HG03095 (cell line): ENCODE results near the gene CD48.
A peak's percentile ranks its signal among the peaks of the same experiment; 100 is the strongest.

Source experiments
- ATAC-seq: cut with Tn5 transposase; IDR thresholded peaks from one replicate; pipeline ENCODE4 v1.9.1; 2021; ENCODE audit warnings: moderate library complexity; ENCODE audit not compliant: unreplicated experiment

Gene CD48

DNA sequence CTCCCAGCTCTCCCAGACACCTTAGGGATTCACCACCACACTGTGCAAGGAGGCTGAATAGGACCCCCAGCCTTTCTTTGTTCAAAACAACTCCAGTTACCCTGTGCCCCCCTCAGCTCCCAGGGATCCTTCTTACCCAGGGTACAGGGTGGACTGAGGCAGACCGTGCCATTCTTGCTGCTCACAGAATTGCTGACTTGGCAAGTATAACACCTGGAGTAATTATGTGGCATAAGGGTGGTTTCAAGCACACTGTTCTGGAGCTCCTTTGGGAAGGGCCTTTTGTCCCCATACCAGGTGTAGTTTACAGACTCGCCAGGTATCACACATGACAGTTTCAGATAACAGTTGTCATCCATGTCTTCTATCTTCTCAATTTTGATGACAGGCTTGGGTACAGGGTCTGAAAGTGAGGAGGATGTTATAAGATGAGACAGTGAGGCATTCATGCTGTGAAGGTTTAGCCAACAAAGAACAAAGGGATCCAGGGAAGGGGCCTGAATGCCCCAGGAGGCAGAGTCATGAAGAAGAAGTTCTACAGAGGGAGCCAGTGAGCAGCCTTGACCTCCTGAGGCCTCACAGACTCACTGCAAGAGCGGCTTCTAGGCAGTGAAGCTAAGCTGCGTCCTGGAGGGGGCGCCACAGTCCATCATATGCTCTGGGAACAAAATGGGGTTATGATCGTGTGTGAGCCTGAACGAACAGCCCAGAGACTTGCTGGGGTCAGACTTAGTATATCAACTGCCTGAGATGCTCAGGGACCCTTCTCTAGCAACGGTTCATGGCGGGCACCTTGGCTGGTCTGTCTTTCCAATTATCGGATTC, 30.3 kb downstream of the CD48 start:
- no peak for ATAC-seq

DNA sequence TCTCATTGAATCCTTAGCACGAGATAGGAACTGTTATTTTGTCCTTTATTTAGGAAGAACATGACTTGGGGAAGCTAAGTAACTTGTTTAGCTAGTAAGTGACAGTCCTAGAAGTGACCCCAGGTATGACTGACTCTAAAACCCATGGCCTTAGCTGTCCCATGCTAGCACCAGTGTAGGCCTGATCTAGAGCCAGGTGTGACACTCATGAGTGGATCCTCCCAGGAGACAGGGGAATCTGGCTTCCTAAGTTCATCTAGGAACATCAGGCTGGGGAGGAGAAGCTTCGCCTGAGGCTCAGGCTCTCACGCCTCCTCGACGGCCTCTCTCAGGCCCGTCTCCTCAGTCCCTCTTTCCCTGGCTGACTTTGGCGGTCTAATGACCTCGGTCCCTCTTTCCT, 31.2 kb downstream of the CD48 start:
- no peak for ATAC-seq

DNA sequence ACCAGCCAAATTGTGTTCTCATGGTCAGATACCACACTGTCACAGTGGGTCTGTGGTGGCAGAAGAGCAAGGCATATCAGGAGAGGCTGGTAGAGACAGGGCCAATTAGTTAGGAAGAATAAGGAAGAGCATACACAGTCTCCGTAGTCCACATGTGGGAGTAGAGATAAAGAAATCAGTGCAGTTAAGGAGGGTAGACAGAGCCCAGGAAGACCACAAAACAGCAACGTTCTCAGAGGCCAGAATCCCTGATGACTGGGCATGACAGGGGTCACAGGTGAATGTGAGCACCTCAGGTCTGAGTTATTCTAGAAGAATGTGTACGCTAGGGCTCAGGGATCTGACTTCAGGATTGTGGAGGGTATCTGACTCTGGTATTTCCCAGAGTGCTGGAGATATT, 31.7 kb downstream of the CD48 start:
- no peak for ATAC-seq

DNA sequence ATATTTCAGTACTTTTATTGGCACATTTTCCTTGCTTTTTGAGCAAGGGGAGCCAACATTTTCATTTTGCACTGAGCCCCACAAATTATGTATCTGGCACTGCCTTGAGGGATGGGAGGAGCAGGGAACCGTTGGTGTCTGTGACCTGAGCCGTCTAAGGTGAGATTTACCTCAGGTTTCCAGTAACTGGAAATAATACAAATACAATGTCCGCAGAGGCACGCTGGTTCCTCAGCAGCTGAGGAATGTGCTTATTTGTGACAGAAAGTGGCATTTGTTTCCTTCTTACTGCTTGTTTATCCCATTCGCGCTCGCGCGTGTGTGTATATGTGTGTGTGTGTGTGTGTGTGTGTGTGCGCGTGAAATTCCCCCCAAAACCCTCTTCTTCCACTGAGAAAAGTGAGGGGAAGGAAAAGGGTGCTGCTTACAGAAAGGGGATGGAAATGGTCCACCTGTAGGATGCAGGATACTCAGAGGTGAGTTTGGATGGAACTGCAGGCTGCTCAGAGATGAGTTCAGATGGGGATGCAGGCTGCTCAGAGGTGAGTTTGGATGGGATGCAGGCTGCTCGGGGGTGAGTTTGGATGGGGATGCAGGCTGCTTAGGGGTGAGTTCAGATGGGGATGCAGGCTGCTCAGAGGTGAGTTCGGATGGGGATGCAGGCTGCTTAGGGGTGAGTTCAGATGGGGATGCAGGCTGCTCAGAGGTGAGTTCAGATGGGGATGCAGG, 34.6 kb downstream of the CD48 start:
- ATAC-seq, result no peak

DNA sequence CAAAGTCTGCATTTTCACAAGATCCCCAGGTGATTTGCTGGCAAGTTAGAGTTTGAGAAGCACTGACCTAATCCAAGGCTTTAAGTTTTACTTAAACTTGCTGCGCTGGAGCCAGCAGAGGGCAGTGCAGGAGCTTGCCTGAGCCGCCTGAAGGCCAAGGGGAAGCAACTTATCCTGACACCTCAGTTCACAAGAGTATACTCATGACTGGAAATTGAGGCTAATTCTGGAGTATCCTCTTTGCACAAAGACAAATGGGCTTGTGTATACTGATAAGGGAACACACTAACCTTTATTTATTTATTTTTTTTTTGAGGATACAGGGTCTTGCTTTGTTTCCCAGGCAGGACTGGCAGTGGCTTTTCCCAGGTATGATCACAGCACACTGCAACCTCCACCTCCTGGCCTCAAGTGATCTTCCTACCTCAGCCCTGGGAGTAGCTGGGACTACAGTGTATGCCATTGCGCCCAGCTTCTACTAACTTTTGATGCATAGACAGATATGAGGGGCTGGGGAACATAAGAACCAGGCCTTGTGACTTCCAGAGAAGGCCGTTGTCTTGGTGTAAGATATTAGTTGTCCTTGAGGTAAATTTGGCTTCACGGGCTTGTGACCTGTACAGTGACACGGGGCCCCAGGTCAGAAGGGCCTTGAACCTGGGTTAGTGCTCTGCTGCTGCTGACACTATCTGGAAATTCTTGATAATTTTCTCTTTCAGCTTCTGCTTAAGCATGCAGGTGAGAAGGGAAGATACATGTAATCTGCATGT, 35.8 kb downstream of the CD48 start:
- peak; percentile 48 for ATAC-seq

DNA sequence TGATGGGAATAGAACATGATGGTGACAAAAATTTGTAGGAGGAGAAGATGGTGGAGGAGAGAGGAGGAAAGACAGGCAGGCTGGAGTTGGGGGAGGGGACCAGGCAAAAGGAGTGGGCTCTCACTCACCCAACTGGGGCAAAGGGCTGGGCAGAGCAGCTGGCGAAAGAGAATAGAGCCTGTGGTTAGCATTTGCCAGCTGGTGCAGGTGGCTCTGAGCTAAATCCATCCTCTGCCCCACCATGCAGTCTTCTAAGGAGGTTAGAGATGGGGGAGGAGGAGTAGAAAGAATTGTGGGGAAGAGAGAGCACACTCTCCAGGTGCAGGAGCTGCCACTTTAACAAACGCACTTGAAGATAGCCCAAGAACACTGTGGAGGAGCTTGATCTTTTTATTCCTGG, 37.2 kb downstream of the CD48 start:
- ATAC-seq, result no peak

DNA sequence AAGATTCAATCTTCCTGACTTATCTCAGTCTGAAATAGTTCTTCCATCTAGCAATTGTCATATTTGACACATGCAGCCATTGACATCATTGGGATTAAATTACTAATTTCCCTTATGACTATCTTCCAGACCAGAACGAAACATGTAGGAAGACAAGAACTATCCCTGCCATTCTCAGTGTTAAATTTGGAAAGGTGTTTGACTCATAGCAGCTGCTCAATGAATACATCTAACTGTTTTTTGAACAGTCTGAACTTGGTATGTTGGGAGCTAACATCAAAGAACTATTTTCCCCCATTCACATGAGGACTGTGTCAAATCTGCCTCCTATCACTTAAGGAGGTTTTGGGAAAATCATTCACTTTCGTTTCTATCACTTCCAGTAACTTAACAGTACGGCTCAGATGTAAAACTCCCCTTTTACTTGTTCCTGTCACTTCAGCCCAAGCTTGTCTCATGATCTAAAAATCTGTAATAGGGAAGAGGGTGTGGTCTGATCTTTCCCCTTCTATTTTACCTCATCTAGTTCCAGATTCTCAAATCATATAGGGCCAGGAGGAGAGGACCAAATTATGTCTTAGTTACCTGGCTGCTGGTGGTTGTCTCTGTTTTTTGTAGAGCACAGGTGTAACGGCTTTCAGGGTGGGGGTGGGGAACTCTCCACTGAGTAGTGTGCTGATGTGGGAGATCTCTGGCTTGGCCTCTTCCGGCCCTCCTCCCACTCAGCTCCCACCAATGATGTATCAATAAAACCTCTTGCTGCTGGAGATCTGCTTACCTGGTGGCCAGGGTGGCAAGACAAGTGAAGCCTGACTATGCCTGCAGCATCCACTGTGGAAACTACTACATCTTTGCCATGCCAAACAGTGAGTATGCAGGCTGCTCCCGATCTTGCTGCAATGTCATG, 38.6 kb downstream of the CD48 start:
- ATAC-seq, result no peak

DNA sequence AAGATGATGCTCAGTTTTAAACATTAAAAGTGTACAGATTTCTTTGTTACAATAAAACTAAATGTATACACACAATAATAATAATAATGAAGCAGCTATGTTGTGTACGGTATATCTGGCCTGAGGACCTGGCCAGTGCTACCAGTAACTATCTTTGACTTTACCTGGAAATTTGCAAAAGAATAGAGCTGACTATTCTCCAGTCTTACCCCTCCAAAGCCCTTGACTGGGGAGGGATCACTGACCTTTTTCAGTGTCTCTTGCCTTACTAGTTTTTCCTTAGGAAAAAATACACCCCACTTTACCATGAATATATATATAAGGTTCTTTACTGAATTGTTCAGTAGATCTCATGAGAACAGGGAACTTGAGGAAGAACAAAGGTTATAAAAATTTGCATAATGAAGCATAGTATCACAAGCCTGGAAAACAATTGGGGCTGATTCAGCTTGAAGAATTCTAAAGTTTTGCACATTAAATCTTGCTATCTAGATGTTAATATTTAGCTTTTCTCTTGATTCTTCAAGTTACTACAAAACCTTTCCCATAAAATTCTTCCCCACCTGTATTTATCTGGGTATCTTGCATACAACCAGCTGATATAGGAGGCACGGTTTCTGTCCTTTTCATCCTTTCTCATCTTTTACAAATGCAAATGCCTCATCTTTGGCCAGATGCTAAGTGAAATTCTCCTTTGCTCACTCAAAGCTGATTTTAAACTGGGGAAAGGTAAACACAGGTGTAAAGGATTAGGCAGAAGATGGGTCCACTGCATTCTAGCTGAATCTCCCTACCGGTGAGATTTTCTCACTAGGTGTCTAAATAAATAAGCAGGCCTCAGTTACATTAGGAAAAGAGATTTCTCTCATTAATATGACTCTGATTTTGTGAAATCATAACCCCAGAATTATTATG, 39.8 kb downstream of the CD48 start:
- no peak for ATAC-seq

DNA sequence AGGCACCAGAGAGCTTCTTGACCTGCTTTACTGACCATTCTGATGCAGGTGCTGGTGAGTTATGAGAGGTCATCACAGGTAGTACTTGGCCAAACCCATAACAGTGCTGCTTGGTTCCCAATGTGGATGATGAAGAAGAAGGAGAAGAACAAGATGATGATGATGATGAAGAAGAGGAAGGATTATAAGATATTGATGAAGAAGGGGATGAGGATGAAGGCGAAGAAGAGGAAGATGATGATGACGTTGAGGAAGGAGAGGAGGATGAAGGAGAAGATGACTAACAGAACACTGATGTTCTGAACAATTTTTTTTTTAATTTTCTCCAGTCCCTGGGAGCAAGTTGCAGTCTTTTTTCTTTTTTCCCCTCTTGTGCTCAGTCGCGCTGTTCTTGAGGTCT, 40.9 kb downstream of the CD48 start:
- no peak for ATAC-seq

DNA sequence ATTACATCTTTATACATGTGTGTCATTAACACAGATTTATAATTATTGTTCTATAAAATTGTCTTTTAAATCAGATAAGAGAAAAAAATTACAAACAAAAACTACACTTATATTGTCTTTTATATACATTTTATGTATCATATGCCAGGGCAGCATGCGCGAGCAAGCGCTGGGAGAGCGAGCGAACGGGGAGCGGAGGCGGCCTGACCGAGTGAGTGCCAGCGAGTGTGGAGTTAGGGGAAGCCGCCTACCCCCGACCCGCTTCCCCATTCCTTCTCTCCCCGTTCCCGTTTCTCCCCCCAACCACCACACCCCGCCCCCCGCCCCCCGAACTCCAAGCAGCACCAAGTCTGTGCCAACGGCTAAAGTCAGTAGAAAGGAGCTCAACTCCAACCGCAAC, 41.8 kb downstream of the CD48 start:
- ATAC-seq, result no peak

DNA sequence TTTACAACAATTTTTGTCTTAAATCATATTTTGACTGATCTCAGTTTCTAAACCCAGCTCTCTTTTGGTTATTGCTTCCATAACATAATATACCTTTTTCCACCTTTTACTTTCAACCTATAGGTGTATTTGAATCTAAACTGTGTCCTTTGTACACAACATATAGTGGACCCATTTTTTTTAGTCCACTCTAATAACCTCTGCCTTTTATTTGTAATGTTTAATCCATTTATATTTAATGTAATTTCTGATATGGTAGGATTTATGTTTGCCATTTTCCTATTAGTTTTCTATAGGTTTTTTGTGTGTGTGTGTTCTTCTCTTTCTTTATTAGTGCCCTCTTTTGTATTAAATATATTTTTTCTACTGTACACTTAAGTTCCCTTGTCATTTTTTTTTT, 42.3 kb downstream of the CD48 start:
- no peak for ATAC-seq

DNA sequence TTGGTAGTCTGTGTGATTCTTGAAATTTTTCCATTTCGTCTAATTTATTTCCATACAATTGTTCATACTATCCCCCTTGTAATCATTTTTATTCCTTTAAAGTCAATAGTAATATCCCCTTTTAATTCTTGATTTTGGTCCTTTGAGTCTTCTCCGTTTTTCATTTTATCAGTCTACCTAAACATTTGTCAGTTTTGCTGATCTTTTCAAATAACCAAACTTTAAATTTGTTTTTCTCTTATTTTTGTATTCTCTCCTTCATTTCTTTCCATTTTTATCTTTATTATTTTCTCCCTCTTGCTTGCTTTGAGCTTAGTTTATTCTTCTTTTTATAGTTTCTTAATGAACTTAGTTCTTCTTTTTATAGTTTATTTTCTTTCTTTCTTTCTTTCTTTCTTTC, 43.7 kb downstream of the CD48 start:
- no peak for ATAC-seq

DNA sequence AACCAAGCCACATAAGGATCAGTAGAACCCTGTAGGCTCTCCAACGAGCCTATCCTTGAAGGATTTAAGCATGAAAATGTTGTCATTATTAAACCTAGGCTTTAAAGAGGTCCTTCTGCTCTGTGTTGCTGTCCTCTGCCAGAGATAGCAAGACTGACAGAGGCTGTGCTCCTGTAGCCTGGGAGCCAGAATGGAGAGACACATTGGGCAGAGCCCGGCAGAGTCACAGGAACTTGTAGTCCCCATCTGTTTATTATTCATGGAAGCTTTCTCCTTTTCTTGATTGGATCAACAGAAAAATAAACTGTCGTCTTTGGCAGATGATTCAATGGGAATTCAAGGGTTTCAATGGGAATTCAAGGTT, 45.6 kb downstream of the CD48 start:
- no peak for ATAC-seq

DNA sequence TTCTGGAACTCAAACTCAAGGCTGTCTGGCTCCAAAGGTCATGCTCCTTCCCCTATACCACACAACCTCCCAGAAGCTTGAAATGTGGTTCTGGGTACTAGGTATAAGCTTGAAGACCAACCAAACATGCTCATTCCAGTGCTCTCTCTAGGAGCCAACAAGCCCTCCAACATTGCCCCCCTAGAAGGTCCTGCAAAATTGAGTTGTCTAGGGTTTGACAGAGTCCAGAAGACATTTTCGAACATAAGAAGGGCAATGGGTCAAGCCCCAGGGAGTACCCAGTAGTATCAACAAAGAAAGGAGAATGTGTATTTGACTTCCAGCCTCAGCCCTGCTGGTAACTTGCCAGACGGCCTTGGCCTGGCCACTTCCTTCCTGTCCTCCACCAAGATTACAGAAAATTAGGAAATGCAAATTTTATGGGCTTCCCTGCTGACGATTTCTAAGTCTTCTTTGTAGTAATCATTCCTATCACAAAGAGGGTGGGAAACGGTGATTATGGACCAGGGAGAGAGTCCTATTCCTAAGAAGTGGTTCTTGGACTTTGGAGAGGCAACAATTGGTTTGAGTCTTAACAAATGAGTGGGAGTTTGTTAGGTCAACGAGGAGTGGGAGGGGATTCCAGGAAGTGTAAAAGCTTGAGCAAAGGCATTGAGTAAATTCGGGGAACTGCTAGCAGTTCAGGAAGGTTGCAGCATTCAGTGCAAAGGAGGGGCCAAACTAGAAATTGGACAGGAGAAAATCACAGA, 46.1 kb downstream of the CD48 start:
- ATAC-seq, result no peak

DNA sequence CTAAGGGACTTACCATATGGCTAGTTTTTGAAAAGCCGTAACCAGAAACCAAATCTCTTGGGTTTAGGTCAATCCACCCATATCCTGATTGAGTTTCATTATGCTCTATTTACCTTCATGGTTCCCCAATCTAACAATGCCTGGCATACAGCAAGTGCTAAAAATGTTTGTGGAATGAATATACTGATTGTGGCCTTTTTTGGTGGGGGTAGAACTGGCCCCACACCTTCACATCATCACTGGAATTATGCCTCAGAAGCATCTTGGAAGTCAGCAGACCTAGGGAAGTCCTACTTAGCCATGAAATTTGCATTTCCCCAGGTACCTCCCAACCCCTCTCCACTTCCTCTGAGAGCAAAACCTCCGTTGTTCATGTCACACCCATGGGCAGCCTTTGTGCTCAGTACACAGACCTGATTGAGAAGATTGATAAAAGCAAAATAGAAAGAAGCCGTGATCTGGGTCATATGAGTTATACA, 47.0 kb downstream of the CD48 start:
- no peak for ATAC-seq

DNA sequence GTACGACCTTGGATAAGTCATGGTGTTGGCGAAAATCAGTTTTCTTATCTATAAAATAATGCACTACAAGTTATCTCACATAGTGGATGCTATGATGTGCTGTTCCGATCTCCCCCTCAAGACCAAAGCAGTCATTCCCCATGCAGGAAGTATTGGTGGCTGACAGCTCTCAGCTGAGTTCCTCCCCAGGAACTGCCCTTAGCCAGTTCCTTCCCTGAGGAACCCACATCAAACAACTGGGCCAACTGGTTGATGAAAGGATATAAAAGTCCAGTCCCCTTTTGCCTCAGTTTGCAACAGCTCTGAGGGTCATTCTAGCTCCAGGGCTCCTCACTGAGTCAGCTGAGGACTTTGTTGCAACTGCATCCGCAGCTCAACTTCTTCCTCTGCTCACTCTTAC, 48.7 kb downstream of the CD48 start:
- ATAC-seq, result no peak

DNA sequence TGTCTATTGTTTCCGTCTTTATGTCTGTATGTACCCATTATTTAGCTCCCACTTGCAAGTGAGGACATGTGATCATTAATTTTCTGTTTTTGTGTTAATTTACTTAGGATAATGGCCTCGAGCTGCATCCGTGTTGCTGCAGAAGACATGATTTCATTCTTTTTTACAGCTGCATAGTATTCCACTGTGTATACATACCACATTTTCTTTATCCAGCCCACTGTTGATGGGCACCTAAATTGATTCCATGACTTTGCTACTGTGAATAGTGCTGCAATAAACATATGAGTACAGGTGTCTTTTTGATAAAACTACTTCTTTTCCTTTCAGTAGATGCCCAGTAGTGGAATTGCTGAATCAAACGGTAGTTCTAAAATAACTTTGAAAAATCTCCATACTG, 52.1 kb downstream of the CD48 start:
- no peak for ATAC-seq

DNA sequence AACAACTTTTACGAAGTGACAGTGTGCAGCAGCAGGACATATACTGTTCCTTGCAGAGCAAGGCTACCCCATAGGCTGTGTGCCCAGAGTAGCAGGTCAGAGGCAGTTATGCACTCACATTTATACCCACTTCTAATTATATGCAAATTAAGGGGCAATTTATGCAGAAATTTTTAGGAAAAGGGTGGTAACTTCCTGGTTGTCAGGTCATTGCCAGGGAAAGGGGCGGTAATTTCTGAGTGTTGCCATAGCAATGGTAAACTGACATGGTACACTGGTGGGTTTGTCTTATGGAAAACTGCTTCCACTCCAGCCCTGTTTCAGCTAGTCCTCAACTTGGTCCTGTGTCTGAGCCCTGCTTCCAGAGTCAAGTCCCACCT, 52.8 kb downstream of the CD48 start:
- ATAC-seq, result no peak
